RWPE1 (cell line): ENCODE measurements around the gene TSC2.

ENCODE experiments used
- CTCF ChIA-PET: fragments of 350-600 bp; sonication (Branson Sonifier 250); formaldehyde crosslinking; extraction: SDS; loops from one replicate; lab custom pipeline; 2021; lab: Yijun Ruan, JAX
- POLR2A ChIA-PET: fragments of 400-600 bp; formaldehyde crosslinking; extraction: SDS; loops from one replicate; lab custom pipeline; 2020; ENCODE audit warnings: antibody characterized with exemption; ENCODE audit not compliant: low non-redundant PET; lab: Yijun Ruan, JAX
- DNase-seq: peaks from one replicate; pipeline ENCODE4 v3.0.0; 2012; ENCODE audit warnings: low spot score
- H3K27ac ChIP-seq: fragments of 450-650 bp; 2 replicates; pipeline ENCODE4 v1.5.1; 2017
- CTCF ChIP-seq: fragments of 450-650 bp; conservative IDR thresholded peaks from 2 replicates; pipeline ENCODE4 v1.5.1; 2017; ENCODE audit warnings: low read depth, mild to moderate bottlenecking

The TSC2 gene

GRCh38 chr16:2072926-2073325 is 25.1 kb downstream of the TSC2 start:
- ChIA-PET CTCF (no interaction called here), POLR2A (no interaction called here)
- DNase-seq: no peak
- H3K27ac ChIP-seq: peak overlapping the region; percentile 17; the same call in 1 of the 2 replicates
- no peak for TF ChIP-seq CTCF

GRCh38 chr16:2074071-2074470 is 26.3 kb downstream of the TSC2 start:
- CTCF ChIA-PET: interaction anchor here (0.6 kb wide), 1 partner anchor 15 kb away, joined by 8 read pairs; no protein-coding TSS in a partner anchor
- no peak for TF ChIP-seq CTCF
- DNase-seq: no peak
- POLR2A ChIA-PET: no interaction called here
- H3K27ac ChIP-seq: peak overlapping the region; percentile 4; the same call in 1 of the 2 replicates

- H3K27ac ChIP-seq: no peak overlapping the region
- DNase-seq: no peak
- ChIA-PET POLR2A (interaction anchor here (0.6 kb wide), 2 partner anchors 64 to 625 kb away, joined by 5 read pairs; no protein-coding TSS in a partner anchor), CTCF (no interaction called here)
- TF ChIP-seq CTCF: no peak
Measured at GRCh38 chr16:2075631-2076030, 27.8 kb downstream of the TSC2 start.

- TF ChIP-seq CTCF: no peak
- DNase-seq: no peak
- no peak overlapping the region for H3K27ac ChIP-seq
- ChIA-PET CTCF (interaction anchor here (0.5 to 0.9 kb wide), 2 partner anchors 9 to 12 kb away, joined by 3 read pairs; no protein-coding TSS in a partner anchor), POLR2A (interaction anchor here (0.6 kb wide), 2 partner anchors 65 to 625 kb away, joined by 5 read pairs; no protein-coding TSS in a partner anchor)
Measured at GRCh38 chr16:2076072-2076865, 28.5 kb downstream of the TSC2 start.

- POLR2A ChIA-PET: no interaction called here
- CTCF ChIA-PET: interaction anchor here (0.6 to 0.9 kb wide), 2 partner anchors 11 to 51 kb away, joined by 3 read pairs; no protein-coding TSS in a partner anchor
- no peak for TF ChIP-seq CTCF
- DNase-seq: no peak
- no peak overlapping the region for H3K27ac ChIP-seq
Measured at GRCh38 chr16:2077016-2077415, 29.2 kb downstream of the TSC2 start.

- POLR2A ChIA-PET: no interaction called here
Measured at GRCh38 chr16:2077696-2078095, 29.9 kb downstream of the TSC2 start.

More at GRCh38 chr16:2077696-2078095, 29.9 kb downstream of the TSC2 start:
- CTCF ChIA-PET: no interaction called here
- no peak for DNase-seq
- TF ChIP-seq CTCF: no peak
- peak overlapping the region; percentile 3; the same call in 1 of the 2 replicates for H3K27ac ChIP-seq
